Osteocyte (in vitro differentiated cells): ENCODE results near the gene NEDD8. TPM values are rescaled to one million over a fixed set of nuclear protein-coding genes. Genes with fewer than 3 reads are reported as not detected.

ENCODE experiments used
- DNase-seq: peaks from one replicate; pipeline ENCODE4 v3.0.0; 2021; ENCODE audit warnings: mixed read lengths; ENCODE audit not compliant: unreplicated experiment; ENCODE audit errors: extremely low spot score
- H3K27ac Mint-ChIP-seq: one replicate; pipeline ENCODE4 v1.8.0; 2021; ENCODE audit warnings: mild to moderate bottlenecking, mixed read lengths; ENCODE audit not compliant: unreplicated experiment
- H3K27me3 Mint-ChIP-seq: one replicate; pipeline ENCODE4 v1.8.0; 2021; ENCODE audit warnings: mixed read lengths; ENCODE audit not compliant: unreplicated experiment
- H3K36me3 Mint-ChIP-seq: one replicate; pipeline ENCODE4 v1.8.0; 2021; ENCODE audit warnings: mixed read lengths; ENCODE audit not compliant: unreplicated experiment
- H3K4me1 Mint-ChIP-seq: one replicate; pipeline ENCODE4 v1.8.0; 2021; ENCODE audit warnings: mixed read lengths; ENCODE audit not compliant: unreplicated experiment
- H3K4me3 Mint-ChIP-seq: one replicate; pipeline ENCODE4 v1.8.0; 2021; ENCODE audit warnings: mild to moderate bottlenecking, moderate library complexity, mixed read lengths; ENCODE audit not compliant: unreplicated experiment
- H3K9me3 Mint-ChIP-seq: one replicate; pipeline ENCODE4 v1.8.0; 2021; ENCODE audit warnings: mixed read lengths; ENCODE audit not compliant: unreplicated experiment
- CTCF ChIP-seq: fragments of 200-600 bp; sonication (generic); IDR thresholded peaks from 2 replicates; pipeline ENCODE4 v1.5.0; 2021; ENCODE audit warnings: antibody characterized with exemption, mild to moderate bottlenecking, moderate library complexity
- total RNA-seq: library from RNA; stranded (reverse); gene quantifications from 2 replicates; pipeline ENCODE4 v1.2.1, GENCODE V29; 2021

The NEDD8 gene
- total RNA-seq, 1 donor from 2014 or later: 158 TPM

DNA sequence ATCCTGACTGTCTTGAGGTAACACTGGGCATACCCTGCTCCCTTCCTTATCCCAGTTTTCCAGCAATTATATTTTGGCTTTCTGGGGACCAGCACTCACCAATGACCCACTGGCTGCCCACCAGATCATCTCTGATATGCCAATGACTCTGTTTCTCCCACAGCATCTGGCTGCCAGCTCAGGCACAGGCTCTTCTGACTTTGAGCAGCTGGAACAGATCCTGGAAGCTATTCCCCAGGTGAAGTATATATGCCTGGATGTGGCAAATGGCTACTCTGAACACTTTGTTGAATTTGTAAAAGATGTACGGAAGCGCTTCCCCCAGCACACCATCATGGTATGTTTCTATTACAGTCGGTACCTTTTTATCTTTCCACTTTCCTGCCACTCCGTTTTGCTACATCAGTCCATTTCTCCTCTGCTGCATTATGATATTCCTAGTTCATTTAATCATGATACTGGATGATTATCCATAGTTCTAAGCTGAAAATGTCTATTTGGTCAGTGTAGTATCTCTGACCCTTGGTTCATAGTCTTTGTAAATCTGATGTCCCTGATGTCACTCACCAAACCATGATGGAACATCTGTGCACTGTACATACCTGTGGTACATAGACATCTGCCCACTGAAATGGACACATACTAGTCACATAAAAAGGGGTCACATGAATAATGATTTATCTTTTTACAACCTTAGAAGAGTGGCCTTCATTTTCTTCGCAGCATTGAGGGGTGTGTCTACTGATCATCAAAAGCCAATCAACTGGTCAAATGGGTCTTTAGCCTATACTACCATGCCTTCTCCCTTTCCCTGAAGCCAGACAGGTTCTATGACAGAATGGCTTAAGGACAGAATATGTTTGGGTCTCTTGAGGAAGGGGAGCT lies 3.9 kb upstream of the NEDD8 start:
- H3K27ac Mint-ChIP-seq: peak overlapping the region; percentile 9
- H3K27me3 Mint-ChIP-seq: no peaks in the 10 kb centered on the region
- no peaks in the 10 kb centered on the region for H3K9me3 Mint-ChIP-seq
- H3K4me3 Mint-ChIP-seq: no peak overlapping the region
- no peak for DNase-seq
- H3K4me1 Mint-ChIP-seq: peaks cover 47% of the 10 kb centered on the region
- TF ChIP-seq CTCF: no peak
- peaks cover 43% of the 10 kb centered on the region for H3K36me3 Mint-ChIP-seq

- no peak for DNase-seq
- Mint-ChIP-seq H3K4me1 (peaks cover 38% of the 10 kb centered on the region), H3K9me3 (no peaks in the 10 kb centered on the region), H3K4me3 (peak overlapping the region; percentile 100), H3K27ac (no peak overlapping the region), H3K36me3 (peaks cover 37% of the 10 kb centered on the region), H3K27me3 (no peaks in the 10 kb centered on the region)
- TF ChIP-seq CTCF: no peak
Observed at GRCh38 chr14:24234095-24235005, 2.2 kb upstream of the NEDD8 start.

DNA sequence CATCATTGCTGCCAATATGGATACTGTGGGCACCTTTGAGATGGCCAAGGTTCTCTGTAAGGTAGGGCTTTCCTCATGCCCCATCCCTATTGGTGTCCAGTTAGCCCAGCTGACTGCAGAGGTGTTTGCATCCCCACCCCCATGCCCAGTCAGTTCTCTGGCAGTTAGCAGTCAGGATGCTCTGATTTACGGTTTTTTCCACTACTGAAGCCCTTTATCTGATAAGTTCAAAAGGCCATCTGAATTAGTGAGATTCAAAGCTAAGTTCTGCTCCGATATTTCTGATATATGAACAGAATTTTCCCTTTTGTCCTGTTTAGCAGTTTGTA lies 1.3 kb upstream of the NEDD8 start:
- Mint-ChIP-seq H3K4me1 (peaks cover 31% of the 10 kb centered on the region), H3K4me3 (peak overlapping the region; percentile 100)

DNA sequence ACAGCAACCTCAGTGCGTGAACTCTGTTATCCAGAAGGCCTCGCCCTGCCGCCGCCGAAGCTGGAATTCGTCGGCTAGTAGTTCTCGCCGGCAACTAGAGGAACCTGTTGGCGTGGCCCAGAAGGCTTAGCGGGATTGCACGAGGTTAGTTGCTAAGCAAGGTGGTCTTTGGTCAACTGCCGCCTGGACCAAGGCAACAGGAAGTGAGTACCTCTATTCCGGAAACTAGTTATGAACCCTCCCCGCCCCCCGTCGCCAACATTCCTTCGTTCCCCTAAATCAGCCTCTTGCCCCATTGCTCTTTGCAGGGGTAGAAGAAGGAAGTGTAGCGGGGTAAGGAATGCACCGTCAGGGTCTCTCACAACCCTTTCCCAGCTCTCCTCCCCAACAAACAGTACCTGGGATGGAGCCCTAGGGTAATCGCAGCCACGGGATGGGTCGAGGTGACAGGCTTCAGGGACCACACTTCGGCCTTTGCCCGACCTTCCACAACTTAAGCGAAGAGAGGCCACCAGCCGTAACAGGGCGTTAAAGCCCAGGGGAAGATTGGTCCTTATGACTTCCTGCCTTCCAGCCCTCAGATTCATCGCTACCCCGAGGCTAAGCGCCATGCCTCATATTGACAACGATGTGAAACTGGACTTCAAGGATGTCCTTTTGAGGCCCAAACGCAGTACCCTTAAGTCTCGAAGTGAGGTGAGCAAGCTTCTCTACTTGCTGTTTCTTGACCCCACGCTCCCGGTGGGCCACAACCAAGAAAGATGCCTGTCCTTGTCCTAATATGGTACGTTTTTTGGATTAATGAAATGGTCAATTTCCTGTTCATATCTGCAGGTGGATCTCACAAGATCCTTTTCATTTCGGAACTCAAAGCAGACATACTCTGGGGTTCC lies 724 bp upstream of the NEDD8 start, which contains the start of gene GMPR2:
Gene GMPR2, plus strand, starts transcription at position 285 of the 893 bp plus-strand sequence. Its CDS starts 325 bp downstream, at position 610.
- Mint-ChIP-seq H3K9me3 (no peaks in the 10 kb centered on the region), H3K27me3 (no peaks in the 10 kb centered on the region), H3K27ac (peak within 1 kb of the TSS; percentile 95), H3K4me1 (peaks cover 31% of the 10 kb centered on the region), H3K4me3 (peak within 1 kb of the TSS; percentile 100), H3K36me3 (peaks cover 22% of the 10 kb centered on the region)
- DNase-seq: no peak
- TF ChIP-seq CTCF: no peak

More for the DNA sequence above, 1.3 kb upstream of the NEDD8 start:
- peaks cover 28% of the 10 kb centered on the region for H3K36me3 Mint-ChIP-seq
- no peak for DNase-seq
- no peak for TF ChIP-seq CTCF
- H3K9me3 Mint-ChIP-seq: no peaks in the 10 kb centered on the region
- peak overlapping the region; percentile 95 for H3K27ac Mint-ChIP-seq
- no peaks in the 10 kb centered on the region for H3K27me3 Mint-ChIP-seq
